Vagina (tissue), 2 donors: ENCODE data around the gene PEPD. TPM values are rescaled to one million over a fixed set of nuclear protein-coding genes. Genes with fewer than 3 reads are reported as not detected.

Source experiments
- DNase-seq, 2 donors: peaks; one replicate each; pipeline ENCODE4 v3.0.0-alpha.2; 2017; ENCODE audit errors: extremely low spot score in 2 of 2
- H3K27ac ChIP-seq: fragments of 200-600 bp; sonication (generic); one replicate; pipeline ENCODE4 v1.5.1; 2019
- H3K27me3 ChIP-seq: fragments of 200-600 bp; sonication (generic); one replicate; pipeline ENCODE4 v1.5.1; 2019
- H3K36me3 ChIP-seq, 2 donors: fragments of 200-600 bp; sonication (generic); one replicate each; pipeline ENCODE4 v1.5.1; 2017 to 2019
- H3K4me1 ChIP-seq: fragments of 200-600 bp; sonication (generic); one replicate; pipeline ENCODE4 v1.5.1; 2019
- H3K4me3 ChIP-seq, 2 donors: fragments of 200-600 bp; sonication (generic); 1 replicate in 1 of 2; 2 replicates in 1 of 2; pipeline ENCODE4 v1.5.1; 2016 to 2019
- H3K9me3 ChIP-seq: fragments of 200-600 bp; sonication (generic); one replicate; pipeline ENCODE4 v1.5.1; 2019
- CTCF ChIP-seq, 3 experiments: fragments of 450-650 bp in 2 of 3; fragments of 200-600 bp in 1 of 3; sonication (generic) in 1 of 3; IDR thresholded peaks; one replicate each; pipeline ENCODE4 v1.5.1; 2017 to 2019; ENCODE audit warnings: antibody characterized with exemption in 3 of 3, mild to moderate bottlenecking in 2 of 3, moderate library complexity in 2 of 3
- POLR2A ChIP-seq, 2 donors: fragments of 450-650 bp; IDR thresholded peaks; one replicate each; pipeline ENCODE4 v1.6.1; 2017; ENCODE audit warnings: antibody characterized with exemption in 2 of 2, mild to moderate bottlenecking in 2 of 2, moderate library complexity in 2 of 2
- POLR2AphosphoS5 ChIP-seq, 2 donors: sonication (generic); formaldehyde crosslinking; IDR thresholded peaks; one replicate each; pipeline ENCODE4 v1.9.0; 2017; ENCODE audit warnings: antibody characterized with exemption in 2 of 2, mild to moderate bottlenecking in 2 of 2, low read depth in 1 of 2; ENCODE audit not compliant: insufficient read depth in 1 of 2
- intact Hi-C: fragments of 100-400 bp; cut with DNase I; formaldehyde crosslinking; loops from one replicate; pipeline ENCODE4 v1.15.1; 2023
- total RNA-seq: library from RNA; depleted of rRNA; stranded (reverse); fragments of >200 nt; gene quantifications from one replicate; pipeline ENCODE4 v1.2.3, GENCODE V29; 2016

The PEPD gene
- total RNA-seq, 1 donor from 2014 or later: 61.9 TPM

- DNase-seq: no peak
- no peaks in the 10 kb centered on the region for H3K4me1 ChIP-seq
- no peaks in the 10 kb centered on the region for H3K36me3 ChIP-seq
- no peaks in the 10 kb centered on the region for H3K9me3 ChIP-seq
- intact Hi-C loops: no loop called here
- no peak overlapping the region for H3K4me3 ChIP-seq
- no peak overlapping the region for H3K27ac ChIP-seq
- no peaks in the 10 kb centered on the region for H3K27me3 ChIP-seq
- TF ChIP-seq POLR2A (IDR thresholded peaks at IDR 0.05): no peak
- TF ChIP-seq POLR2AphosphoS5 (IDR thresholded peaks at IDR 0.05; ENCODE audit: insufficient read depth in 1 of 2, low read depth in 1 of 2): no peak
- no peak for TF ChIP-seq CTCF (IDR thresholded peaks at IDR 0.05)
Observed at GRCh38 chr19:33497131-33497777, 24.3 kb downstream of the PEPD start.

GRCh38 chr19:33496038-33496895 lies 25.3 kb downstream of the PEPD start:
- intact Hi-C loops: no loop called here
- no peaks in the 10 kb centered on the region for H3K27me3 ChIP-seq
- no peak for DNase-seq
- H3K9me3 ChIP-seq: no peaks in the 10 kb centered on the region
- no peak overlapping the region for H3K4me3 ChIP-seq
- no peaks in the 10 kb centered on the region for H3K4me1 ChIP-seq
- TF ChIP-seq CTCF (IDR thresholded peaks at IDR 0.05) (no peak), POLR2AphosphoS5 (IDR thresholded peaks at IDR 0.05; ENCODE audit: insufficient read depth in 1 of 2, low read depth in 1 of 2) (no peak), POLR2A (IDR thresholded peaks at IDR 0.05) (no peak)
- no peaks in the 10 kb centered on the region for H3K36me3 ChIP-seq
- no peak overlapping the region for H3K27ac ChIP-seq

GRCh38 chr19:33493401-33494275 lies 28.0 kb downstream of the PEPD start:
- Histone ChIP-seq H3K9me3 (no peaks in the 10 kb centered on the region), H3K27me3 (no peaks in the 10 kb centered on the region), H3K36me3 (no peaks in the 10 kb centered on the region), H3K27ac (no peak overlapping the region), H3K4me1 (no peaks in the 10 kb centered on the region), H3K4me3 (no peak overlapping the region)
- intact Hi-C loops: no loop called here
- no peak for DNase-seq
- TF ChIP-seq CTCF (IDR thresholded peaks at IDR 0.05) (no peak), POLR2A (IDR thresholded peaks at IDR 0.05) (no peak)

- Histone ChIP-seq H3K27me3 (no peaks in the 10 kb centered on the region), H3K27ac (no peak overlapping the region), H3K36me3 (no peaks in the 10 kb centered on the region), H3K4me3 (no peak overlapping the region), H3K9me3 (no peaks in the 10 kb centered on the region), H3K4me1 (no peaks in the 10 kb centered on the region)
- no peak for DNase-seq
- intact Hi-C loops: no loop called here
- TF ChIP-seq POLR2AphosphoS5 (IDR thresholded peaks at IDR 0.05; ENCODE audit: insufficient read depth in 1 of 2, low read depth in 1 of 2) (no peak), CTCF (IDR thresholded peaks at IDR 0.05) (no peak), POLR2A (IDR thresholded peaks at IDR 0.05) (no peak)
Observed at GRCh38 chr19:33492951-33493350, 28.6 kb downstream of the PEPD start.
